HepG2 (cell line): ENCODE measurements around the gene MXI1. TPM values are rescaled to one million over a fixed set of nuclear protein-coding genes. Genes with fewer than 3 reads are reported as not detected.

Source experiments
- ATAC-seq: fragments of 200-7000 bp; cut with Tn5 transposase; 3 replicates; pipeline ENCODE4 v1.9.1; 2020; ENCODE audit warnings: mild to moderate bottlenecking, moderate library complexity
- BruUV-seq: library from RNA; stranded (reverse); fragments of 400-500 nt; replicated peaks from 2 replicates; lab custom pipeline; 2021; lab: Mats Ljungman, UMichigan
- CTCF ChIA-PET: fragments of 300-600 bp; formaldehyde crosslinking; extraction: SDS; loops from one replicate; lab custom pipeline; 2021; ENCODE audit warnings: low total read pairs, inconsistent platforms, low intra/inter-chr PET ratio; lab: Yijun Ruan, JAX
- POLR2A ChIA-PET: fragments of 350-600 bp; sonication (Branson Sonifier 250); formaldehyde crosslinking; loops from one replicate; lab custom pipeline; 2020; ENCODE audit warnings: antibody characterized with exemption, inconsistent platforms; lab: Yijun Ruan, JAX
- DNase-seq: peaks from one replicate; pipeline ENCODE4 v3.0.0-alpha.2; 2015; ENCODE audit warnings: low spot score
- FAIRE-seq: peaks from 3 replicates; lab custom pipeline; 2011; peaks lifted over from hg19 to GRCh38; lab: Jason Lieb, UNC
- H2AFZ ChIP-seq: one replicate; pipeline ENCODE4 v1.6.1; 2011; ENCODE audit warnings: low read length, inconsistent platforms
- H3K27ac ChIP-seq: fragments of 300-600 bp; 3 replicates; pipeline ENCODE4 v1.8.0; 2011; ENCODE audit warnings: mixed run types, mild to moderate bottlenecking, mixed read lengths, low read length, inconsistent platforms; ENCODE audit not compliant: insufficient read depth; ENCODE audit errors: extremely low read length
- H3K27me3 ChIP-seq, 2 experiments: fragments of 200-600 bp in 1 of 2; 2 replicates in 1 of 2; 3 replicates in 1 of 2; pipeline versions ENCODE4 v1.6.0 to v1.8.0; 2011; ENCODE audit warnings: low read length in 2 of 2, mild to moderate bottlenecking in 2 of 2, moderate library complexity in 2 of 2, inconsistent platforms in 1 of 2; ENCODE audit not compliant: insufficient read depth in 2 of 2, control insufficient read depth in 1 of 2
- H3K36me3 ChIP-seq, 2 experiments: fragments of 200-600 bp in 1 of 2; replicated peaks in 1 of 2; 2 replicates in 1 of 2; 3 replicates in 1 of 2; pipeline versions ENCODE4 v1.5.1 to v1.8.0; 2011; ENCODE audit warnings: low read length in 2 of 2, inconsistent platforms in 1 of 2; ENCODE audit not compliant: insufficient read depth in 2 of 2, control insufficient read depth in 1 of 2
- H3K4me1 ChIP-seq: 2 replicates; pipeline ENCODE4 v1.5.1; 2012; ENCODE audit warnings: low read length, inconsistent platforms; ENCODE audit not compliant: insufficient read depth
- H3K4me2 ChIP-seq: 2 replicates; pipeline ENCODE4 v1.6.0; 2011; ENCODE audit warnings: low read depth, low read length, inconsistent platforms
- H3K4me3 ChIP-seq, 3 experiments: fragments of 200-600 bp in 1 of 3; sonication (generic), shearing (Covaris generic) in 1 of 3; replicated peaks in 1 of 3; 2 replicates each; pipeline ENCODE4 v1.5.1; 2011 to 2016; ENCODE audit warnings: low read length in 3 of 3, inconsistent platforms in 2 of 3, low read depth in 2 of 3, mild to moderate bottlenecking in 2 of 3, control low read depth in 1 of 3, mixed read lengths in 1 of 3; ENCODE audit not compliant: insufficient read depth in 1 of 3
- H3K79me2 ChIP-seq: one replicate; pipeline ENCODE4 v1.6.1; 2011; ENCODE audit warnings: low read length, inconsistent platforms; ENCODE audit not compliant: insufficient read depth
- H3K9ac ChIP-seq: 2 replicates; pipeline ENCODE4 v1.6.0; 2011; ENCODE audit warnings: mild to moderate bottlenecking, low read depth, low read length, inconsistent platforms; ENCODE audit not compliant: insufficient read depth
- H3K9me3 ChIP-seq: 2 replicates; pipeline ENCODE4 v1.5.1; 2012; ENCODE audit warnings: mild to moderate bottlenecking, low read length
- H4K20me1 ChIP-seq: 2 replicates; pipeline ENCODE4 v1.6.0; 2011; ENCODE audit warnings: inconsistent platforms, mild to moderate bottlenecking, low read length, moderate library complexity; ENCODE audit not compliant: insufficient read depth
- BHLHE40 ChIP-seq: IDR thresholded peaks from 2 replicates; pipeline ENCODE4 v1.6.1; 2011; ENCODE audit warnings: low read length, improper control_type of control experiment
- CEBPB ChIP-seq: IDR thresholded peaks from 2 replicates; pipeline ENCODE4 v1.6.1; 2011; ENCODE audit warnings: low read depth, low read length, improper control_type of control experiment, borderline replicate concordance
- CEBPG ChIP-seq: IDR thresholded peaks from 2 replicates; pipeline ENCODE4 v1.6.1; 2016
- IRX3 ChIP-seq: sonication (generic); formaldehyde crosslinking; IDR thresholded peaks from 2 replicates; pipeline ENCODE4 v1.8.1; 2023; ENCODE audit warnings: mild to moderate bottlenecking, low read depth, missing genetic modification reagents, borderline replicate concordance
- MYC ChIP-seq: sonication (generic); formaldehyde crosslinking; IDR thresholded peaks from 2 replicates; pipeline ENCODE4 v1.9.0; 2021; ENCODE audit warnings: missing genetic modification reagents, borderline replicate concordance
- PRMT3 ChIP-seq: sonication (generic); formaldehyde crosslinking; IDR thresholded peaks from 2 replicates; pipeline ENCODE4 v1.8.1; 2022; ENCODE audit warnings: low read depth, mild to moderate bottlenecking, moderate library complexity, missing genetic modification reagents, borderline replicate concordance
- RFX1 ChIP-seq: fragments of 450-650 bp; IDR thresholded peaks from 2 replicates; pipeline ENCODE4 v1.6.1; 2017
- SIN3A ChIP-seq: IDR thresholded peaks from 2 replicates; pipeline ENCODE4 v1.6.1; 2011; ENCODE audit warnings: low read depth, mild to moderate bottlenecking, control low read depth, low read length, borderline replicate concordance
- THYN1 ChIP-seq: sonication (generic); formaldehyde crosslinking; IDR thresholded peaks from 2 replicates; pipeline ENCODE4 v1.8.1; 2023; ENCODE audit warnings: low read depth, mild to moderate bottlenecking, moderate library complexity, missing genetic modification reagents, borderline replicate concordance
- ZFP62 ChIP-seq: sonication (generic); formaldehyde crosslinking; IDR thresholded peaks from 2 replicates; pipeline ENCODE4 v1.4.0; 2020; ENCODE audit warnings: missing genetic modification reagents
- ZFYVE20 ChIP-seq: sonication (generic); formaldehyde crosslinking; IDR thresholded peaks from 2 replicates; pipeline ENCODE4 v1.8.0; 2023; ENCODE audit warnings: low read depth, mild to moderate bottlenecking, moderate library complexity, missing genetic modification reagents, borderline replicate concordance
- ZNF143 ChIP-seq: sonication (generic); formaldehyde crosslinking; IDR thresholded peaks from 2 replicates; pipeline ENCODE4 v1.4.0; 2020; ENCODE audit warnings: missing genetic modification reagents
- ZNF660 ChIP-seq: sonication (generic); formaldehyde crosslinking; IDR thresholded peaks from 2 replicates; pipeline ENCODE4 v1.5.1; 2020; ENCODE audit warnings: mild to moderate bottlenecking, low read depth, missing genetic modification reagents, borderline replicate concordance
- WGBS: methylation state at CpG from one replicate; pipeline ENCODE4 v1.1.6; 2017; ENCODE audit warnings: low lambda C conversion rate; 5-methylcytosine and 5-hydroxymethylcytosine counted together
- in situ Hi-C: cut with HindIII; loops from 2 replicates; pipeline ENCODE4 v1.10.0; 2017; ENCODE audit warnings: low pct_unique_long_range_greater_than_20kb; ENCODE audit not compliant: extremely low pct_ligation_motif_present
- intact Hi-C: fragments of 100-400 bp; cut with micrococcal nuclease; formaldehyde crosslinking; loops from one replicate; pipeline ENCODE4 v1.10.0; 2022; ENCODE audit not compliant: unreplicated experiment
- polyA plus RNA-seq, 8 experiments: library from polyadenylated mRNA; depleted of rRNA in 3 of 8; stranded (reverse) in 7 of 8; unstranded in 1 of 8; fragments of >200 nt; fragmentation: Illumina TruSeq in 4 of 8; extraction: Trizol in 4 of 8; gene quantifications; 2 replicates each; pipeline versions ENCODE4 v1.2.1 to v1.2.3, GENCODE V29; 2011 to 2016; ENCODE audit warnings: low read depth in 4 of 8, missing spikeins in 1 of 8, mixed read lengths in 1 of 8; ENCODE audit not compliant: insufficient read depth in 1 of 8
- total RNA-seq, 5 experiments: library from RNA; depleted of rRNA; stranded (reverse); fragments of >200 nt; fragmentation: Illumina TruSeq; extraction: Trizol; gene quantifications; 2 replicates each; pipeline ENCODE4 v1.2.3, GENCODE V29; 2016; ENCODE audit warnings: low read depth in 1 of 5
- TF ChIP-seq, protein P1 (sequence below): sonication (generic); formaldehyde crosslinking; IDR thresholded peaks from 2 replicates; pipeline ENCODE4 v1.4.0; 2020; ENCODE audit warnings: missing genetic modification reagents
- TF ChIP-seq, protein P2 (sequence below): IDR thresholded peaks from 2 replicates; pipeline ENCODE4 v1.6.1; 2012; ENCODE audit warnings: low read depth, low read length, improper control_type of control experiment

Gene MXI1
- total and polyA plus RNA-seq, 2 of the 13 experiments (the other 11 are each of a cell fraction or from before 2014, with no cell fraction given): 6.6 to 22.0 TPM

DNA sequence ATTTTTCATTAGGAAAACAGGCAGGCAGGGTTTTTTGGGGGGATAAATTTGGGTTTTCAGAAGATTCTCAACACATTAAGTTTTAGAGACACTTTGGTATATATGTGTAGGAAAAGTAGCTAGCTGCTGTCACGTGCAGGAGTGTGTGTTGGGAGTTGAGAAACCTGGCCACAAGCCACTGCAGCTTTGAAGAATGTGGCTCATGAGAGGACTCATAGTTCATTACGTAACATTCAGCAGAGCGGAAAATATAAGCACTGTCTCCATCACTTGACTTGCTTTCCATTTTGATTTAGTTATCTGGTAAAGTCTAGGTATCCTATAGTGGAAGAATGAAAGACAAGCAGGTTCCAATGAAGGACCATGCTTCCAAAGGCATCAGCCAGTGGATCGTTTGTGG lies 66.1 kb downstream of the MXI1 start:
- H3K9me3 ChIP-seq: no peaks in the 10 kb centered on the region
- no TSS peak for BruUV-seq

More for the DNA sequence above, 66.1 kb downstream of the MXI1 start:
- Histone ChIP-seq H4K20me1 (peaks cover 10% of the 10 kb centered on the region; the same call in 1 of the 2 replicates), H3K4me2 (no peak overlapping the region), H3K4me3 (no peak overlapping the region), H2AFZ (no peak overlapping the region), H3K4me1 (peaks cover 43% of the 10 kb centered on the region), H3K79me2 (peaks cover 10% of the 10 kb centered on the region), H3K27ac (no peak overlapping the region), H3K9ac (no peak overlapping the region), H3K36me3 (no peaks in the 10 kb centered on the region; a peak in 2 of 5 replicates), H3K27me3 (no peaks in the 10 kb centered on the region; a peak in 1 of 5 replicates)
- intact Hi-C loops (no loop called here), in situ Hi-C loops (no loop called here)
- FAIRE-seq (no peak), ATAC-seq (no peak), DNase-seq (peak; percentile 39)
- TF ChIP-seq ZNF660 (CRISPR knock-in tag) (no peak), SIN3A (no peak), ZNF143 (CRISPR knock-in tag) (no peak), THYN1 (no peak), IRX3 (no peak), RFX1 (no peak), CEBPB (peak; percentile 62; the same call in 1 of the 2 replicates), CEBPG (CRISPR knock-in tag) (0 out of 2 replicates have a peak, but pooled peaks have one; percentile 9), ZFYVE20 (CRISPR knock-in tag) (no peak), MYC (CRISPR knock-in tag) (no peak), BHLHE40 (peak; percentile 70; the same call in 1 of the 2 replicates), PRMT3 (CRISPR knock-in tag) (no peak), ZFP62 (CRISPR knock-in tag) (no peak)
- TF ChIP-seq, protein P1, sequence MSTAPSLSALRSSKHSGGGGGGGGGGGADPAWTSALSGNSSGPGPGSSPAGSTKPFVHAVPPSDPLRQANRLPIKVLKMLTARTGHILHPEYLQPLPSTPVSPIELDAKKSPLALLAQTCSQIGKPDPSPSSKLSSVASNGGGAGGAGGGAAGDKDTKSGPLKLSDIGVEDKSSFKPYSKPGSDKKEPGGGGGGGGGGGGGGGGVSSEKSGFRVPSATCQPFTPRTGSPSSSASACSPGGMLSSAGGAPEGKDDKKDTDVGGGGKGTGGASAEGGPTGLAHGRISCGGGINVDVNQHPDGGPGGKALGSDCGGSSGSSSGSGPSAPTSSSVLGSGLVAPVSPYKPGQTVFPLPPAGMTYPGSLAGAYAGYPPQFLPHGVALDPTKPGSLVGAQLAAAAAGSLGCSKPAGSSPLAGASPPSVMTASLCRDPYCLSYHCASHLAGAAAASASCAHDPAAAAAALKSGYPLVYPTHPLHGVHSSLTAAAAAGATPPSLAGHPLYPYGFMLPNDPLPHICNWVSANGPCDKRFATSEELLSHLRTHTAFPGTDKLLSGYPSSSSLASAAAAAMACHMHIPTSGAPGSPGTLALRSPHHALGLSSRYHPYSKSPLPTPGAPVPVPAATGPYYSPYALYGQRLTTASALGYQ (CRISPR knock-in tag): no peak
- TF ChIP-seq, protein P2, sequence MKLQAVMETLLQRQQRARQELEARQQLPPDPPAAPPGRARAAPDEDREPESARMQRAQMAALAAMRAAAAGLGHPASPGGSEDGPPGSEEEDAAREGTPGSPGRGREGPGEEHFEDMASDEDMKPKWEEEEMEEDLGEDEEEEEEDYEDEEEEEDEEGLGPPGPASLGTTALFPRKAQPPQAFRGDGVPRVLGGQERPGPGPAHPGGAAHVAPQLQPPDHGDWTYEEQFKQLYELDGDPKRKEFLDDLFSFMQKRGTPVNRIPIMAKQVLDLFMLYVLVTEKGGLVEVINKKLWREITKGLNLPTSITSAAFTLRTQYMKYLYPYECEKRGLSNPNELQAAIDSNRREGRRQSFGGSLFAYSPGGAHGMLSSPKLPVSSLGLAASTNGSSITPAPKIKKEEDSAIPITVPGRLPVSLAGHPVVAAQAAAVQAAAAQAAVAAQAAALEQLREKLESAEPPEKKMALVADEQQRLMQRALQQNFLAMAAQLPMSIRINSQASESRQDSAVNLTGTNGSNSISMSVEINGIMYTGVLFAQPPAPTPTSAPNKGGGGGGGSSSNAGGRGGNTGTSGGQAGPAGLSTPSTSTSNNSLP: no peak
- POLR2A ChIA-PET: no interaction called here
- 83% methylated on average over 4 of the region's 4 CpGs for WGBS
- CTCF ChIA-PET: no interaction called here
